HG03432 (cell line): ENCODE measurements around the gene KRTAP10-12.
"Not testable (repeated sequence)": the region's sequence is repeated elsewhere in the genome, so short reads cannot be mapped to it uniquely, and the experiment has no call there.

Source experiments
- ATAC-seq: cut with Tn5 transposase; IDR thresholded peaks from one replicate; pipeline ENCODE4 v1.9.1; 2021; ENCODE audit warnings: mild to moderate bottlenecking, moderate library complexity; ENCODE audit not compliant: unreplicated experiment

KRTAP10-12 gene

GRCh38 chr21:44667612-44668011 lies 29.4 kb upstream of the KRTAP10-12 start:
- no peak for ATAC-seq

DNA sequence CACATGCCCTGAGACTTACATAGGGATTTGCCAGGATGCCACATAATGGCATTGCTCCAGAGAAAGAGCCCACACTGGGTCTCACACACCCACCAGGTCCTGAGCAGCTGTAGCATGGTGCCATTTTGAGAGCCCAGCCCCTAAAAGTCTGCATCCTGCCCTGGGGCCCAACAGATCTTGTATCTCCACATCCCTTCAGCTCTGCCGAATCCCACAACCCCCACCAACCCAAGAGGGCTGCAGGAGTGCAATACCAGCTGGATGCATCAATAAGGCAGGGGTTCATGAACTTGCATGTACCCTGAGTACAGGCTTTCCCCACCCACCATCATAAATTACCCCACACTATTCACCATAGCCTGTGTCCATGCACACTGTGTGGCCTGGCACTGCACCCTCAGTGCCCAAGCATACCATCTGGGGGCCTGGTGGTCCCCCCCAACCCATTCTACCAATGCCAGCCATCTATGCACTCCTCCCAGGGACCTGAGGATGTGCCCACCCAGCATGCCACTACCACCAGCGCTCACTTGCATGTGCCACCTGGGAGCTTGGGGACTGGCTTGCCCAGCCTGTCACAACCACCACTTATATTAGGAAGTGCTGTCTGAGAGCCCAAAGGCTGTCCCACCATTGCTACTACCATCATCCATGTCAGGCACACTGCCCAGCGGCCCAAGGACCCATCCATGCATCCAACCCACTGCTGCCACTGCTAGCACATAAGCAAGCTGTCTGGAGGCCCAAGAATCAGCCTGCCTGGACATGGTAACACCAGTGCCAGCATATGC lies 26.1 kb upstream of the KRTAP10-12 start:
- ATAC-seq: no peak

GRCh38 chr21:44671911-44672310 lies 25.1 kb upstream of the KRTAP10-12 start:
- ATAC-seq: no peak

DNA sequence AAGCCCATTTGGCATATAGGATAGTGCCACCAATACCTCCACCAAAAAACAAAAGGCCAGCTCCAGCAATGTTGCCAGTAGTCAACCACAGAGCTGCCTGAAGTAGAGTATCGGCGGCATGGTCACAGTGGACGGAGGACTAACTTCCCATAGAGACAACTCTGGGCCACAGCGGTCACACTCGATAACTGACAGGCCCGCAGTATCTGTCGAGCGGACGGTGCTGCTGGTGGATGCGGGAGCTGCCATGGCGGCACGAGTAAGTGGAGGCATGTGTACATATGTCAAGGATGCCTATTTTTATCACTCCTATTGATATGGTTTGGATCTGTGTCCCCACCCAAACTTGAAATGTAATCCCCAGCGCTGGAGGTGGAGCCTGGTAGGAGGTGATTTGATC lies 19.1 kb upstream of the KRTAP10-12 start:
- ATAC-seq: no peak

GRCh38 chr21:44681152-44681551 lies 15.8 kb upstream of the KRTAP10-12 start:
- no peak for ATAC-seq

GRCh38 chr21:44681861-44682579 lies 15.0 kb upstream of the KRTAP10-12 start, which contains the start of gene KRTAP12-1:
Gene KRTAP12-1 (minus strand): TSS chr21:44682163. CDS start chr21:44682123, 40 bp downstream.
- no peak for ATAC-seq

DNA sequence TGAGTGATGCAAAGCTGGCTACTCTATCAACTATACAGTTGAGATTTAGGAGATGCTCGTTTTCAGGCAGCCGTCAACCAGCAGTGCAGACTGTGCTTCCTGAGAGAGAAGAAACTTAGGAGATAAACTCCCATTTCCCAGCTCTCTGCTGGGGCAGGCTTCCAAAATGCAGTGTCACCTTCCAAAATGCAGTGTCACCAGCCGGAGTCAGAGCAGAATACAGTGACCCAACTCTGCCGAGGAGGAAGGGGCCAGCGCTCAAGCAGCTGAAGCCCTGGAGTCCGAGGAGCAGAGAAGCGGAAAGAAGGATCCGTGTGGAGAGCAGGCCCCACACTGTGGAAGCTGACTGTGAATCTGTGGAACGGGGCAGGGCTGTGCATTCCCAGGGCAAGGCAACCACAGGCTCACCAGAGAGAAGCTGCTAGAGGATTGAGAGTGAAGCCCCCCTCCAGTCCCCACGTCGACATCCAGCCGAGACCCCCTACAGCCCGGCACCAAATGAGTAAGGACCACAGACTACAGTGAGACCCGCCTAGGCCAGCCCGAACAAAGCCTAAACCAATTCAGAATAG lies 14.3 kb upstream of the KRTAP10-12 start:
- ATAC-seq: no peak

DNA sequence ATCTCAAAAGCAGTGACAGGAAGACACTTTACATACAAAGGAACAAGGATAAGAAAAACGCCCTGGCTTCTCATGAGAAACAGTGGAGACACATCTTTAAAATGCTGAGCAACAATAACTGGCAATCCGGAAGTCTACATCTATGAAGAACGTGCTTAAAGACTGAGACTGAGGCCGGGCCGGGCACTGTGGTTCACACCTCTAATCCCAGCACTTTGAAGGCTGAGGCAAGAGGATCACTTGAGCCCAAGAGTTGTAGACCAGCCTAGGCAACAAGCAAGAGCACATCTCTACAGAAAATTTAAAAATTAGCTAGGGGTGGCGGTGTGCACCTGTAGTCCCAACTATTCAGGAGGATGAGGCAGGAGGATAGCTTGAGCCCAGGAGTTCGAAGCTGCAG lies 12.9 kb upstream of the KRTAP10-12 start:
- ATAC-seq: no peak

DNA sequence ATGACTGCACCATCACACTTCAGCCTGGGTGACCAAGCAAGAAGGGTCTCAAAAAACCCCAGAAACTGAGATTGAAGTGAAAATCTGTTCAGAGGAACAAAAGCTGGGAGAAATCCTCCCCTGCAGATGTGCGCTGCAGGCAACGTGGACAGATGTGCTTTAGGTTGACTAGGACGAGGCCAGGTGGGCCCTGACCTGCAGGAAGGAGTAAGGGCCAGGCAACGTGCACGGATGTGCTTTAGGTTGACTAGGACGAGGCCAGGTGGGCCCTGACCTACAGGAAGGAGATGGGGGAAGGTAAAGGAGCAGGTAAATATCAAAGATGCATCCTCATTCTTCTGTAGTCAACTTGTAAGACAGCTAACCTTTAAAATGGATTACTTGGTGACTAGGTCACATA lies 12.5 kb upstream of the KRTAP10-12 start:
- no peak for ATAC-seq

GRCh38 chr21:44685050-44685449 lies 11.9 kb upstream of the KRTAP10-12 start:
- ATAC-seq: not testable (repeated sequence)

GRCh38 chr21:44686000-44686781 lies 10.8 kb upstream of the KRTAP10-12 start:
- no peak for ATAC-seq

GRCh38 chr21:44686843-44687561 lies 10.0 kb upstream of the KRTAP10-12 start:
- ATAC-seq: no peak

DNA sequence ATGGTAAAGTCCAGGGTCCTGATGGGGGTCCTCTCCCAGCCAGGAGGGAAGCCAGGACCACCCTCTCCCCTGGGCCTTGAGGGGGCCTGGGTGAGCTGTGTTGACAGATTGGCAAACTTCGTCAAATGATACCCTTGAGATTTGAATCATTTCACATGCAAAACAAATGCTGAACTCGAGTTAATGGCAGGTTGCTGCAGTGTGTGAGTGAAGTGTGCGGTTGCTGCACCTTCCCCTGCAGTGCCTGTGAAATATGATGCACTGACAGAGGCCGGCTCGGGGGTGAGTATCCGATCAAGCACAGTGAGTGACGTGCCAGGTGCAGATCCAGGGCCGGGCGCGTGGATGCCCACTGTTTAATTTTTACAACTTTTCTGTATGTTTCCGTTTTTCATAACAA lies 9.3 kb upstream of the KRTAP10-12 start:
- ATAC-seq: no peak

DNA sequence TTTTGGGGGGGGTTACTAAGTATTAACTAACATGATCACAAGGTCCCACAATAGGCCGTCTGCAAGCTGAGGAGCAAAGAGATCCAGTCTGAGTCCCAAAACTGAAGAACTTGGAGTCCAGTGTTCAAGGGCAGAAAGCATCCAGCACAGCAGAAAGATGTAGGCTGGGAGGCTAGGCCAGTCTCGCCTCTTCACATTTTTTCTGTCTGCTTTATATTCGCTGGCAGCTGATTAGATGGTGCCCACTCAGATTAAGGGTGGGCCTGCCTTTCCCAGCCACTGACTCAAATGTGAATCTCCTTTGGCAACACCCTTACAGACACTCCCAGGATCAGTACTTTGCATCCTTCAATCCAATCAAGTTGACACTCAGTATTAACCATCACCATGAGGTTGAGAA lies 7.2 kb upstream of the KRTAP10-12 start:
- not testable (repeated sequence) for ATAC-seq

DNA sequence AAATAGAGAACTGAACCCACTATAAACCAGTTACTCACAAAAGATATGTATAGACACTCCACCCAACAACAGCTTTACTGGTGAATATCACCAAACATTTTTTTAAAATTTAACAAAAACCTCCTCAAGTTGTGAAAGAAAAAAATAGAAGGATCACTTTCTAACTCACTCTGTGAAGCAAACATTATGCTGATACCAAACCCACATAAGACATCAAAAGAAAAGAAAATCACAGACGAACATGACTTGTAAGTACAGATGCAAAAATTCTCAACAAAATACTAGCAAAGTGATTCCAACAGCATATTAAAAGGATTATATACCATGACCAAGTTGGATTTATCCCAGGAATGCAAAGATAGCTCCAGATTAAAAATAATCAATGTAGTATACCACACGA lies 5.3 kb upstream of the KRTAP10-12 start:
- ATAC-seq: no peak

- no peak for ATAC-seq
Observed at GRCh38 chr21:44692798-44693512, 4.0 kb upstream of the KRTAP10-12 start.

GRCh38 chr21:44694776-44695175 lies 2.2 kb upstream of the KRTAP10-12 start:
- no peak for ATAC-seq

GRCh38 chr21:44695184-44695583 lies 1.8 kb upstream of the KRTAP10-12 start:
- ATAC-seq: no peak

GRCh38 chr21:44695641-44696040 lies 1.3 kb upstream of the KRTAP10-12 start:
- ATAC-seq: no peak

- ATAC-seq: no peak
Observed at GRCh38 chr21:44696572-44696971, 400 bp upstream of the KRTAP10-12 start.
